ENCODE data around the gene ZNF888.
"Not testable (repeated sequence)": the region's sequence is repeated elsewhere in the genome, so short reads cannot be mapped to it uniquely, and the experiment has no call there.

ZNF888 gene

DNA sequence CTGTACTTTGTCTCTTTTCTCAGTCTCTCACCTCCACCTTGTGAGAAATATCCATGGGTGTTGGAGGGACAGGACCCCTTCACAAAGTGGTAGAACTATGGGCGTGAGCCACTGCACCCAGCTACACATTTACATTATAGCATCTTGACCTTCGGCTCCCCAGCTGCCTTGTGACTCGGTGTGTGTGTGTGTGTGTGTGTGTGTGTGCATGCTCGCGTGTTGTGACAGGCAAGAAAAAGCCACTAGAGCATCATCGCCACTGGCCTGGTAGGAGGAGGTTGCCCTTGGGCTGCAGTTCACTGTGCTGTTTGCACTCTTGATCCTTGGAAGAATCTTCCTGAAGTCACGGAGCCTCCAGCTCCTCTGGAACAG is 13.7 kb upstream of the ZNF888 start:
- H3K4me1 ChIP-seq (ENCODE audit: control insufficient read depth, insufficient read depth, low read length) = no peaks in the 10 kb centered on the region
- H3K36me3 ChIP-seq (ENCODE audit: control insufficient read depth, insufficient read depth, low read length) = peaks cover 5% of the 10 kb centered on the region
- no peak overlapping the region for H3K4me3 ChIP-seq (ENCODE audit: low read depth, low read length)
- H3K9ac ChIP-seq (ENCODE audit: low read depth, low read length) = no peak overlapping the region
- H3K9me3 ChIP-seq (ENCODE audit: control insufficient read depth, insufficient read depth, low read length) = no peaks in the 10 kb centered on the region
- H3K27me3 ChIP-seq (ENCODE audit: control insufficient read depth, insufficient read depth, low read length) = no peaks in the 10 kb centered on the region

DNA sequence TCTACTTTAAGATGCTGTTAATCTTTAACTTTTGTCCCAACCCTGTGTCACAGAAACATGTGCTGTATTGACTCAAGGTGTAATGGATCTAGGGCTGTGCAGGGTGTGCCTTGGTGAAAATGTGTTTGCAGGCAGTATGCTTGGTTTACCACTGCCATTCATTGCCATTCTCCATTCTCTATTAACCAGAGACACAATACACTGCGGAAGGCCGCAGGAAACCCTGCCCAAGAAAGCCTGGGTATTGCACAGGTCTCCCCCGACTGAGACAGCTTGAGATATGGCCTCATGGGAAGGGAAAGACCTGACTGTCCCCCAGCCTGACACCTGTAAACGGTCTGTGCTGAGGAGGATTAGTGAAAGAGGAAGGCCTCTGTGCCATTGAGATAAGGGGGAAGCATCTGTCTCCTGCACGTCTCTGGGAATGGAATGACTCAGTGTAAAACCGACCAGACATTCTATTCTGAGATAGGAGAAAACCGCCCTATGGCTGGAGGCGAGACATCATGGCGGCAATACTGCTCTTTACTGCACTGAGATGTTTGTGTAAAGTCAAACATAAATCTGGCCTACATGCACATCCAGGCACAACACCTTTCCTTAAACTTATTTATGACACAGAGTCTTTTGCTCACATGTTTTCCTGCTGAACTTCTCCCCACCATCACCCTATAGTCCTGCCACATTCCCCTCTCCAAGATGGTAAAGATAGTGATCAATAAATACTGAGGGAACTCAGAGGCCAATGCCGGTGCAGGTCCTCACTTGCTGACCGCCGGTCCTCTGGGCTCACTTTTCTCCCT is 13.1 kb upstream of the ZNF888 start:
- H3K9ac ChIP-seq (ENCODE audit: low read depth, low read length) = no peak overlapping the region

DNA sequence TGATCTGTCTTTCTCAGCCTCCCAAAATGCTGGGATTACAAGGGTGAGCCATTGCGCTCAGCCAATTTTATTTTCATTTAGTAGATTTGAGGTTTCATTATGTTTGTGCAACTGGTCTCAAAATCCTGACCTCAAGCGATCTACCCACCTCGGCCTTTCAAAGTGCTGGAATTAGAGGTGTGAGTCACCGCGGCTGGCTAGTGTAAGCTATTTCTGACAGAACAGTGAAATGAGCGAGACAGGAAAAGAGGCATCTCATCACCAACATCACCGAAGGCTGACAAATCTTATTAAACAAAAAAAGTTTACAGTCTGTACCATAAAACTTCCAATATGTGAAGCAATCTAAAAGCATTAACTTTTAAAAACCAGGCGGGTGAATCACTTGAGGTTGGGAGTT is 12.2 kb upstream of the ZNF888 start:
- Histone ChIP-seq H3K9me3 (ENCODE audit: control insufficient read depth, insufficient read depth, low read length) (no peaks in the 10 kb centered on the region), H3K9ac (ENCODE audit: low read depth, low read length) (no peak overlapping the region), H3K36me3 (ENCODE audit: control insufficient read depth, insufficient read depth, low read length) (peaks cover 5% of the 10 kb centered on the region), H3K27me3 (ENCODE audit: control insufficient read depth, insufficient read depth, low read length) (no peaks in the 10 kb centered on the region), H3K4me3 (ENCODE audit: low read depth, low read length) (no peak overlapping the region), H3K4me1 (ENCODE audit: control insufficient read depth, insufficient read depth, low read length) (no peaks in the 10 kb centered on the region)

More for the DNA sequence above, 13.1 kb upstream of the ZNF888 start:
- H3K4me3 ChIP-seq (ENCODE audit: low read depth, low read length) = no peak overlapping the region
- no peaks in the 10 kb centered on the region for H3K4me1 ChIP-seq (ENCODE audit: control insufficient read depth, insufficient read depth, low read length)
- H3K27me3 ChIP-seq (ENCODE audit: control insufficient read depth, insufficient read depth, low read length) = no peaks in the 10 kb centered on the region
- H3K9me3 ChIP-seq (ENCODE audit: control insufficient read depth, insufficient read depth, low read length) = no peaks in the 10 kb centered on the region
- H3K36me3 ChIP-seq (ENCODE audit: control insufficient read depth, insufficient read depth, low read length) = peaks cover 5% of the 10 kb centered on the region

DNA sequence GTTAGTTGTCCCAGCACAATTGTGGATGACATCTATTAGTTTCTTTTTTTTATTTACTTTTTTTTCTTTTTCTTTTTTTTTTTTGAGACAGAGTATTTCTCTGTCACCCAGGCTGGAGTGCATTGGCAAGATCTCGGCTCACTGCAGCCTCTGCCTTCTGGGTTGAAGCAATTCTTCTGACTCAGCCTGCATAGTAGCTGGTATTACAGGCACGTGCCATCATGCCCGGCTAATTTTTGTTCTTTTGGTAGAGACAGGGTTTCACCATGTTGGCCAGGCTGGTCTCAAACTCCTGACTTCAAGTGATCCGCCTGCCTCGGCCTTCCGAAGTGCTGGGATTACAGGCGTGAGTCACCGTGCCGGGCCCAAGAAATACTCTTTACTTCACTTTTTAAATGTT is 1.4 kb upstream of the ZNF888 start:
- not testable (repeated sequence) for H3K9me3 ChIP-seq (ENCODE audit: control insufficient read depth, insufficient read depth, low read length); H3K36me3 ChIP-seq (ENCODE audit: control insufficient read depth, insufficient read depth, low read length); H3K4me3 ChIP-seq (ENCODE audit: low read depth, low read length); H3K9ac ChIP-seq (ENCODE audit: low read depth, low read length); H3K4me1 ChIP-seq (ENCODE audit: control insufficient read depth, insufficient read depth, low read length); H3K27me3 ChIP-seq (ENCODE audit: control insufficient read depth, insufficient read depth, low read length)

DNA sequence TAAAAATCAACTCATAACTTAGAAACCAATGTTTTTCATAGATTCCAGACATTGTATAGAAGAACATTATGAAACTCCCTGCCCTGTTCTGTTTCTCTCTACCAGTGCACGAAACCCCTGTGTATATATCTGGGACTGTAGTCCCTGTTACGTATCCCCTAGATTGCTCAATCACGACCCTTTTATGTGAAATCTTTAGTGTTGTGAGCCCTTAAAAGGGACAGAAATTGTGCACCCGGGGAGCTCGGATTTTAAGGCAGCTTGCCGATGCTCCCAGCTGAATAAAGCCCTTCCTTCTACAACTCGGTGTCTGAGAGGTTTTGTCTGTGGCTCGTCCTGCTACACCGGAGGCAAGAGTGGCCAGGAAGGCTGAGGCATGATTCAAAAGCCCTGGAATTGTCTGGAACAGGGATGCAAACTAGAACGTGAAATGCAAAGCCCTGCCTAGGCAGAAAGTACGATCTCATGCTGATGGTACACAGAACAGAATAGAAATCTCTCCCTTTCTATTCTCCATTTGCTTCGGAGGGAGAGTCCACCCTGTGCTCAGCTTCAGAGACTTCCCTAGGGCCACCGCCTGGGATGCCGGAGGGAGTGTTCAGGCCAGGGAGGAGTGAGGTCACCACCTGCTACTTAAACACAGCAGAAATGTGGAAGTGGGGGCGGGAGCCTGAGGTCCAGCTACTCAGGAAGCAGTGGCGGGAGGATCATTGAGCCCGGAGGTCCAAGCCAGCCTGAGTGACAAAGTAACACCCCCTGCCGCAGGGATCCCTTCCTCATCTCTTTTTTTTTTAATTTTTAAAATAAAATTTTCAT is 758 bp upstream of the ZNF888 start:
- Histone ChIP-seq H3K36me3 (ENCODE audit: control insufficient read depth, insufficient read depth, low read length) (peaks cover 2% of the 10 kb centered on the region), H3K9ac (ENCODE audit: low read depth, low read length) (no peak overlapping the region), H3K27me3 (ENCODE audit: control insufficient read depth, insufficient read depth, low read length) (no peaks in the 10 kb centered on the region), H3K9me3 (ENCODE audit: control insufficient read depth, insufficient read depth, low read length) (no peaks in the 10 kb centered on the region), H3K4me1 (ENCODE audit: control insufficient read depth, insufficient read depth, low read length) (peaks cover 2% of the 10 kb centered on the region), H3K4me3 (ENCODE audit: low read depth, low read length) (peak overlapping the region; percentile 16)

DNA sequence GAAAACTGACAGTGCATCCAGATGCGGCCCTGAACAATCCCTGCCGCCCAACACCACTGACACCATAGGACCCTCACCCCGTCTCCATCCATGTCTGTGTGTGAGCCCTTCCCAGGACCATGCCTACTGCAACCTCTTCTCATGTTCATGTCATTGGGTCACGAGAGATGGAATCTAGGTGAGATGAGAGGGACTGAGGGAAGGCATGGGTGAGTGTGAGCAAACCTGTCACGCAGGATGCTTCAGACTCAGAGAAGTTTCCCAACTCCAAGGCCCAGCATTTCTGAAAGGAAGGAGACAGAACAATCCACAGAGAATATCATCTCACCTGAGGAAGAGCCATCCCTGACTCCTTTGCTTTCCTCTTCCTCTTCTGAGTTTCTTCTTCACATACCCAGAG is 5.7 kb downstream of the ZNF888 start:
- Histone ChIP-seq H3K4me1 (ENCODE audit: control insufficient read depth, insufficient read depth, low read length) (peaks cover 2% of the 10 kb centered on the region), H3K36me3 (ENCODE audit: control insufficient read depth, insufficient read depth, low read length) (peaks cover 2% of the 10 kb centered on the region), H3K4me3 (ENCODE audit: low read depth, low read length) (no peak overlapping the region), H3K27me3 (ENCODE audit: control insufficient read depth, insufficient read depth, low read length) (no peaks in the 10 kb centered on the region), H3K9ac (ENCODE audit: low read depth, low read length) (no peak overlapping the region), H3K9me3 (ENCODE audit: control insufficient read depth, insufficient read depth, low read length) (no peaks in the 10 kb centered on the region)

DNA sequence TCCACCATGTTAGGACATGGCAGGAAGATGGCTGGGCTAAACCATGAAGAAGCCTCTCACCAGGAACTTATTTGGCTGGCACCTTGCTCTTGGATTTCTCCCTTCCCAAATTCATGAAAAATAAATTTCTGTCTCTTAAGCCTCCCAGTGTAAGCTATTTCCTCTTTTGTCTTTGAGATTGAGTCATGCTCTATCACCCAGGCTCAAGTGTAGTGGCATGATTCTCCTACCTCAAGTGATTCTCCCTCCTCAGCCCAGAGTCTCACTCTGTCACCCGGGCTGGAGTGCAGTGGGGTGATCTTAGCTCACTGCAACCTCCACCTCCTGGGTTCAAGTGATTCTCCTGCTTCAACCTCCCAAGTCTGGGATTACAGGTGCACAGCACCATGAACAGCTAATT is 12.6 kb downstream of the ZNF888 start:
- H3K4me1 ChIP-seq (ENCODE audit: control insufficient read depth, insufficient read depth, low read length) = no peaks in the 10 kb centered on the region
- H3K4me3 ChIP-seq (ENCODE audit: low read depth, low read length) = no peak overlapping the region
- no peaks in the 10 kb centered on the region for H3K9me3 ChIP-seq (ENCODE audit: control insufficient read depth, insufficient read depth, low read length)
- H3K36me3 ChIP-seq (ENCODE audit: control insufficient read depth, insufficient read depth, low read length) = peaks cover 3% of the 10 kb centered on the region
- no peaks in the 10 kb centered on the region for H3K27me3 ChIP-seq (ENCODE audit: control insufficient read depth, insufficient read depth, low read length)
- no peak overlapping the region for H3K9ac ChIP-seq (ENCODE audit: low read depth, low read length)

DNA sequence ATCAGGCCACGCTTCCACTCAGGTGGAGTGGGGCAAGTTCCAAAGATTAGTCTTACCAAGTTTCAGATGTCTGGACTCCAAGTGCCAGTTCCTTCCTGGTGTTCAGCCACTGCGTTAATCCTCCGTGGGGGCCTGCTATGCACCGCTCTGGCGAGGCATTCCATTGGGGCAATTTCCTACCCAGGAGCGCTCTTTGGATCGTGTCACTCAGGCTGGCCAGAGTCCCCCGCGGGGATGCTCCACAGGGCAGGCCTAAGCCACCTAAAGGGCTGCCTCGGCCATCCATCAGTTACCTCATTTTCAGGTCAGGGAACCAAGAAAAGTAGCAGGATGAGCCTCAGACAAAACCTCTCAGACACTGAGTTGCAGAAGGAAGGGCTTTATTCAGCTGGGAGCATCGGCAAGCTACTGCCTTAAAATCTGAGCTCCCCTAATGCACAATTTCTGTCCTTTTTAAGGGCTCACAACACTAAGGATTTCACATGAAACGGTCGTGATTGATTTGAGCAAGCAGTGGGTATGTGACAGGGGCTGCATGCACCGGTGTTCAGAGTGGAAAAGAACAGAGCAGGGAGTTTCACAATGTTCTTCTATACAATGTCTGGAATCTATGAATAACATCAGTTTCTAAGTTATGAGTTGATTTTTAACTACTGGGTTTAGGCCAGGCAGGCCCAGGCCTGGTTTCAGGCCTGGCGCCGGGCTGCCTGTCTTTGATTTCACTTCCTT is 19.0 kb downstream of the ZNF888 start:
- H3K36me3 ChIP-seq (ENCODE audit: control insufficient read depth, insufficient read depth, low read length); H3K9me3 ChIP-seq (ENCODE audit: control insufficient read depth, insufficient read depth, low read length); H3K4me3 ChIP-seq (ENCODE audit: low read depth, low read length); H3K4me1 ChIP-seq (ENCODE audit: control insufficient read depth, insufficient read depth, low read length); H3K27me3 ChIP-seq (ENCODE audit: control insufficient read depth, insufficient read depth, low read length); H3K9ac ChIP-seq (ENCODE audit: low read depth, low read length): not testable (repeated sequence)

DNA sequence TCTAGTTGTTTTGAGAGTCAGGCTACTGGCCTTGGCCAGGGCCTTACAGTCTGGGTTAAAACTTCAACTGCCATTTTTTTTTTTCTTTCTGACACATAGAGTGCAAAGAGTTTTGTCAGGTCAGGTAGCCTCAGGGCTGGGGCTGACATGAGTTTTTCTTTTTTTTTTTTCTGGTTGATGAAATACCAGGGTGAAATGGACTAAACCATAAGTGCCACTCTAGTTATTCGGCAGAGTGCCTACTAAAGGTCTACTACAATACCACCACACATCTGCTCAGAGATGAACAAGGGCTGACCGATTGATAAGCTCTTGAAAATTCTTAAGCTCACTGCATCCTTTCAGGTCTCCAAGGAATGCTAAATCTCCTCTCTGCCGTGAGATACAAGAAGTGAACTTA is 21.4 kb downstream of the ZNF888 start:
- H3K27me3 ChIP-seq (ENCODE audit: control insufficient read depth, insufficient read depth, low read length) = no peaks in the 10 kb centered on the region
- H3K4me3 ChIP-seq (ENCODE audit: low read depth, low read length) = no peak overlapping the region
- no peak overlapping the region for H3K9ac ChIP-seq (ENCODE audit: low read depth, low read length)
- H3K36me3 ChIP-seq (ENCODE audit: control insufficient read depth, insufficient read depth, low read length) = no peaks in the 10 kb centered on the region
- H3K4me1 ChIP-seq (ENCODE audit: control insufficient read depth, insufficient read depth, low read length) = peaks cover 3% of the 10 kb centered on the region
- no peaks in the 10 kb centered on the region for H3K9me3 ChIP-seq (ENCODE audit: control insufficient read depth, insufficient read depth, low read length)

DNA sequence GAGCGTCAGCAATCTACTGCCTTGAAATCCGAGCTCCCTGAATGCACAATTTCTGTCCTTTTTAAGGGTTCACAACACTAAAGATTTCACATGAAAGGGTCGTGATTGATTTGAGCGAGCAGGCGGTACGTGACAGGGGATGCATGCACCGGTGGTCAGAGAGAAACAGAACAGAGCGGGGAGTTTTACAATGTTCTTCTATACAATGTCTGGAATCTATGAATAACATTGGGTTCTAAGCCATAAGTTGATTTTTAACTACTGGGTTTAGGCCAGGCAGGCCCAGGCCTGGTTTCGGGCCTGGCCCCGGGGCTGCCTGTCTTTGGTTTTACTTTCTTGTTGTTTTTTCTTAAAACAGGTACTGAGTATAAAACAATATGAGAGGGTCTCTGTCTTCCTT is 24.6 kb downstream of the ZNF888 start:
- H3K27me3 ChIP-seq (ENCODE audit: control insufficient read depth, insufficient read depth, low read length); H3K36me3 ChIP-seq (ENCODE audit: control insufficient read depth, insufficient read depth, low read length); H3K9ac ChIP-seq (ENCODE audit: low read depth, low read length); H3K4me1 ChIP-seq (ENCODE audit: control insufficient read depth, insufficient read depth, low read length); H3K9me3 ChIP-seq (ENCODE audit: control insufficient read depth, insufficient read depth, low read length): not testable (repeated sequence)
- H3K4me3 ChIP-seq (ENCODE audit: low read depth, low read length) = peak overlapping the region; percentile 69

DNA sequence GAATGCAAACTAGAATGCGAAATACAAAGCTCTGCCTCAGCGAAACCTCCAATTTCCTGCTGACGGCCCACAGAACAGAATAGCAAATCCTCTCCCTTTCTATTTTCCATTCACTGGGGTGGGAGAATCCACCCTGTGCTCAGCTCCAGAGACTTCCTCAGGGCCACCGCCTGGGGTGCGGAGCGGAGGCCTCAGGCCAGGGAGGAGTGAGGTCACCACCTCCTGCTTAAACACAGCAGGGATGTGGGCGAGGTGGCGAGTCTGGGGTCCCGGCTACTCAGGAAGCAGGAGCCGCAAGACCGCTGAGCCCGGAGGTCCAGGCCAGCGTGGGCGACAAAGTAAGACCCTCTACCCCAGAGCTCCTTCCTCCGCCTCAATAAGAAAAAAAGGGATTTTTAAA is 25.1 kb downstream of the ZNF888 start:
- H3K4me3 ChIP-seq (ENCODE audit: low read depth, low read length) = peak overlapping the region; percentile 69
- H3K36me3 ChIP-seq (ENCODE audit: control insufficient read depth, insufficient read depth, low read length) = no peaks in the 10 kb centered on the region
- peak overlapping the region; percentile 47 for H3K9ac ChIP-seq (ENCODE audit: low read depth, low read length)
- H3K9me3 ChIP-seq (ENCODE audit: control insufficient read depth, insufficient read depth, low read length) = no peaks in the 10 kb centered on the region
- H3K4me1 ChIP-seq (ENCODE audit: control insufficient read depth, insufficient read depth, low read length) = no peaks in the 10 kb centered on the region
- H3K27me3 ChIP-seq (ENCODE audit: control insufficient read depth, insufficient read depth, low read length) = no peaks in the 10 kb centered on the region
